Activated CD8-positive, alpha-beta memory T cell treated with anti-CD3 and anti-CD28 coated beads, Interleukin-2, amount 50 U/mL, for 24 hours (primary cell): ENCODE results near the gene RAB31.

Experiments
- DNase-seq: peaks from one replicate; pipeline ENCODE4 v3.0.0-alpha.2; 2020; ENCODE audit errors: extremely low read depth

RAB31 gene

DNA sequence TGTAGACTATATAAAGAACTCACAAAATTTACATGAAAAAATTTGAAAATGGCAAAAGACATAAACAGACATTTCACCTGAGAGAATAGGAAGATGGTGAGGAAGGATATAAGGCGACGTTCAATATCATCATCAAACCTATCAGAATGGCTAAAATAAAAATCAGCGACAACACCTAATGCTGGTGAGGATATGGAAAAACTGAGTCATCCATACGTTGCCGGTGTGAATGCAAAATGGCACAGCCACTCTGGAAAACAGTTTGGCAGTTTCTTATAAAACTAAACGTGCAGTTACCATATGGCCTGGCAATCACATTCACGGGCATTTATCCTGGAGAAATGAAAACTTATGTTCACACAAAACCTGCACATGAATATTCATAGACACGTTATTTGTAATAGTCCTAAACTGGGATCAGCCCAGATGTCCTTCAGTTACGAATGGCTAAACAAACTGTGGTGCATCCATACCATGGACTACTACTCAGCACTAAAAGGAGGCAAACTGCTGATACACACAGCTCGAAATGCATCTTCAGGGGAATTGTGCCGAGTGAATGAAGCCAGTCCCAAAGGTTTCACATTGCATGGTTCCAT is 114.6 kb downstream of the RAB31 start:
- DNase-seq = no peak

DNA sequence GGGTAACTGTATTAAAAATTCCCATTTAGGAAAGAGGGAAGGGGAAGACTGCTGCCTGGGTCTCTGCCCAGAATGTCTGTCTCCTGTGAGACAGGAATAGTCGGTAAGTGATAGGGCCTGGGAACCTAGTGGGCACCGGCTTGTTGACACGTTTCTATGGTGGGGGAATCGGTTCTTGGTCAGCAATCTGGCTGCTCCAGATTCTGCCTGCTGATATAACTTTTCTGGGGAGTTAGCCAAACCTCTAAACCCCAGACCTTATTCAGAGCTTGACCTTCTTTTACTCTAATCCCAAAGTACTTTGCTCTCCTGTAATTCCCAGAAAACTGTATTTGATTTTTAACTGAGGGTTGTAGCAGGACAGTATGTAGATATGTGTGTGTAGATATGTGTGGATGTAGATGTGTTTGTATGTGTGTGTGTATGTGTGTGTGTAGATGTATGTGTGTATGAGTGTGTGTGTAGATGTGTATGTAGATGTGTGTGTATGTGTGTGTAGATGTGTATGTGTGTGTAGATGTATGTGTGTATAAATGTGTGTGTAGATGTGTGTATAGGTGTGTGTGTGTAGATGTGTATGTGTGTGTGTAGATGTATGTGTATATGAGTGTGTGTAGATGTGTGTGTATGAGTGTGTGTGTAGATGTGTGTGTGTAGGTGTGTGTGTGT is 115.8 kb downstream of the RAB31 start:
- DNase-seq = no peak

DNA sequence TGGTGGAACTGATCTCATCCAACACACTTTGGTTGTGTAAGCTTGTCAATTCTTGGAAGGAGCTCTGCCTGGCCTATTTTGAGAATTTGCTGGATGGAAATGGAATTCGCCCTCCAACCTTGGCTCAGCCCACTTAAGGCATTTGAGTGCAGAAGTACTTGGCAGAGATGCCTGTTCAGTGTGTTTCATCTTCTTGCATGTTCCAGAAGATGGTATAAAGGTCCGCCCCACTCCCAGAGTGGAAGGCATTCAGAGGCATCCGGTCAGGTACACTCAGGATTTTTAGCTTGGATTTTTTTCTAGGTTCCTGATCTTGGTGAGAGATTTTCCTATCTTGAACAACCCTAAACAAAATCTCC is 116.4 kb downstream of the RAB31 start:
- DNase-seq = no peak

DNA sequence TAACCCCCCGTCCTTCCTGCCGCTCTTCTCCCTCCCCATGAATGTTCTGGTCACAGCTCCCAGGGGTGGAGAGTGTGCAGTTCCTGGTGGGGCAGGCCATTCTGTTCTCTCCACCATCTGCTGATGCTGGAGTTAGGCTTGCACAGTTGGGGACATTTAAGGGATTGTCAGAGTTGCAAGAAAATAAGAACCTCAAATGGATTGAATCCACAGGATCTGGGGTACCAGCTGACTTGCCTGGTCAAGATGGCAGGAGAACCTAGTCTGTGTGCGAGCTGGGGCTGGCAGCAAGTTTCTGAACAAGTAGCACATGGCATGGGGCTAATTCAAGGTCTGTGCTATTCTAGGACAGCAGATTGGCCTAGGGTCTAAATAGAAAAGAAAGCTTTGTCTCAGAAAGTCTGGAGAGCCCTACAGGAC is 116.9 kb downstream of the RAB31 start:
- DNase-seq = no peak

DNA sequence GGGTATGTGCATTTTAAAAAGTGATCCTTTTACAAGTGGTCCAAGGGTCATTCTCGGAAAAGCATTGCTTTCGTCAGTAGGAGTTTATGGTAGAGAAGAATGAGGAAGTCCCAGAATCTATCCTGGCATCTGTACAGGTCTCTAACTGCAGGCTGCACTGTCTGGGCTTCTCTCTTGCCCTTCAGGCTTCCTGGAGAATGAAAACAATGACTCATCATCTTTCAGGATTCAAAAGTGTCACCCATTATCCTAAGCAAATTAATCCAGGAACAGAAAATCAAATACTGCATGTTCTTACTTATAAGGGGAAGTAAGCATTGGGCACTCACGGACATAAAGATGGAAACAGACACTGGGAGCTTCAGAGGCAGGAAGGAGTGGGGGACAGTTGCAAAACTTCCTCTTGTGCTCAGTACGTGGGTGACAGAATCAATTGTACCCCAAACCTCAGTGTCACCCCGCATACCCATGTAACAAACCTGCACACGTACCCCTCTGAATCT is 117.5 kb downstream of the RAB31 start:
- no peak for DNase-seq

DNA sequence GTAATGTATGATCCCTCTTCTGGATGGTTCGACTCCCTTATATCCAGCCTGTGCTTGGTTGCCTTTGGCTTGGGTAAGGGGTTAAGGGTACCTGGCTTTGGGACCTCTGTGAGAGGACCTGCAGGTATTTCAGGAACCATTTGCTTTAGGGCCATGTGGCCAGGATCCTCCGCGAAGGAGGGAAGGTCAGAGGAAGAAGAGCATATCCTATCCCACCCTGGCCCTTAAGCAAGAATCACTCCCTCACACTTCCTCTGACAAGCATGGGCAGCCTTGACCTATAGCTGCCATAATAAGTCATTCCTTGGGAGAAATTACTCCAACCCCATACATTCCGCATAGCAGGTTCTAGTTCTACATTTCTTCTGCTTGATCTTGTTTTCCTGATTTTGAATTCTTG is 118.6 kb downstream of the RAB31 start:
- no peak for DNase-seq

DNA sequence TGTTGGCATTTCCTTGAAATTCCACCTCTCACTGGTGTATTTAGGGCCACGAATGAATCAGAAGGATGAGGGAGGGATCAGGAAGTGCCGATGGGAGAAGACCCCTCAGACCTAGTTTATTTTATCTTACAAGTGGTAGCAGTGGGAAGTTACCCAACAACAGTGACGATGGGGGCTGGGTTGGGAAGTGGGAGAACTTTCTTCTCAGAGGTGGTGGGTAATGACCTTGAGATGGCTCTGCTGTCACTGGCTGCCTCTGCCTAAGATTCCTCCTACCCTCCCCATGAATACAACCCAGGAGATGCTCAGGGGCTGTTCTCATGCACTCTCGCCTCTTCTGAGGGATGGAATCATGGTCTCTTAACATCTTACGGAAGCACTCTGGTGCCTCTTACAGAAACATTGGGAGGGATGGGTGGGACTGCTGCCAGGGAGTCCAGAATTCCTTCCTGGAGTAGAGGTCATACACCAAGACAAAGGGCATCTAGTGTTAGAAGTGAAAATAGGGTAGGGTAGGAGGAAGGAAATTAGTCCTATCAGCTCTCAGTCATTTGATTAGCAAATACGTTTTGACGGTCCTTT is 119.2 kb downstream of the RAB31 start:
- DNase-seq = no peak

DNA sequence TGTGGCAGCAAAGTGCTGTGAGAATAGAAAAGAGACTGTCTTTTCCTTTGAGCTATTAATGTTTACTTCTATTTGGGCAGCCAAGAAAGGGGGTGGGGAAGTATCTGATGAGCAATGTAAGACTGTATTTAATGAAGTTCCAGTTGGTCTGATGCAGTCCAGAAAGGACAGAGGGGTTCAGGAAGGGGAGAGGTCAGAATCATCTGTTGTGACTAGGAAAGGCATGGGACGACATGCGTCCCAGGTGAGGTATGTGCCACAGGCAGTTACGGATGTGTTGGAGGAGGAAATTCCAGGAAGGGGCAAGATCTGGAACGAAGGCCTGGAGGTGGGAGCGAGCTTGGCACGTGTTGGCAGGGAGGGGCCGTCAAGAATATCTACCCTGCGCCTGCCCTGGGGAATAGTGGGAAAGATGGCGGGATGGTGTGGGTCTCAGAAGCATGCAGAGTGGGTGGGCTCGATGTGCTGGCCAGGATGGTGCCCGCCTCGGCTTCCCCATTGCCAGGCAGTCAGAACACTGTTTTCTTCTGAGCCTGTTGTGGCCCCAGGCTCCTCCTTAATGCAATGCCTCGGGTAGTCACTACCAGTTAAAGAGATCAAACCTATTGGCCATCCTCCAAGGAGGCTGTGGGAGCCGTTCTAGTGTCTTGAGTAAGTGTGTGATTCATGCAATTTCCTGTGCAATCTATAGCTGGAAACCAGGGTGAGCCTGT is 119.8 kb downstream of the RAB31 start:
- DNase-seq = no peak

DNA sequence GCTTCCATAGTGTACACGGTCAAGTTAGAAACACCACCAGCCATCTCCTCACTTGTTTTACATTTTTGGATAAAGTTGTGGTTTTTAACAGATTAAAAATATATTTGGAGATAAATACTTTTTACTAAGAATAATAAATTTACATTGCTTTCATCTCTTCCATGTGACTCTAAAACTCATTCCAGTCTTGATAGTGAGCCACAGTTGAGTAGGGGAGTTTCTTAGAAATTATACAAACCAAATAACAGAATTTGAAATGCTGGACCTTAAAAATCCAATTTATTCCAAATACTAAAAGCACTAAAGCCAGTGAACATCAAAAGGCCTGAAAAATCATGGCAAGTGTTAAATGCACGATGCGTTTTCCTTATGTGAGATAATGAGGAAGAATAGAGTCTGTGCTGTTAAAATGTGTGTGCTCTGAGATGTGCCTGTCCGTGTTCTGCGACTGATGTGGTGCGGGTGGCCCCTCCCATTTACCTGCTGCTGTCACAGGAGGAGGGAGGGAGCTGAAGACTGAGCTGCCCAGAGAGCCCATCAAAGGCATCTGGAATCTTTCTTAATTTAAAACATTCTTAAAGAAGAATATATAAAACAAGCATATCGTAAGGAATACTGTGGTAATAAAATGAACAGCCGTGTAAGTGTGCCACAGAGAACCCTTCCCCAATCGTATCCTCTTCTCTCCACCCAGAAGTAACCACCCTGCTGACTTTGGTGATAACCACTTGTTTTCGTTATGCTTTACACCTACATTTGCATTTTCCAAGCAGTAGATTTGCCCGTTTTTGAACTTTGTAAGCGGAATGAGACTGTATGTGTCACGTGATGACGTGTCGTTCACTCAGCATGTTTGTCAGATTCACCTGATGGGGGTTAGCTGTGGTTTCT is 120.7 kb downstream of the RAB31 start:
- DNase-seq = no peak

DNA sequence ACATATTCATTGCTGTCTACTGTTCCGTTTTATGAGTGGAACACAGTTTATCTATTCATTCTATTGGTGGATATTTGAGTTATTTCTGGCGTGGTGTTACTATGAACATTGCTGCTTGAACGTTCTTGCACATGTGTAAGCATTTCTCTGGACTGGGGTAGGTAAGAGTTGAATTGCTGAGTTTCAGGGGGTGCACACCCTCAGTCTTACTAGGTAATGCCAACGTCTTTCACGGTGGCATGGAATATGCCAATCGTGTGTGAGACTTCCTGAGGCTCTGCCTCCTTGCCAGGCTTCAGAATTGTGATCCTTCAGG is 121.3 kb downstream of the RAB31 start:
- DNase-seq = no peak

DNA sequence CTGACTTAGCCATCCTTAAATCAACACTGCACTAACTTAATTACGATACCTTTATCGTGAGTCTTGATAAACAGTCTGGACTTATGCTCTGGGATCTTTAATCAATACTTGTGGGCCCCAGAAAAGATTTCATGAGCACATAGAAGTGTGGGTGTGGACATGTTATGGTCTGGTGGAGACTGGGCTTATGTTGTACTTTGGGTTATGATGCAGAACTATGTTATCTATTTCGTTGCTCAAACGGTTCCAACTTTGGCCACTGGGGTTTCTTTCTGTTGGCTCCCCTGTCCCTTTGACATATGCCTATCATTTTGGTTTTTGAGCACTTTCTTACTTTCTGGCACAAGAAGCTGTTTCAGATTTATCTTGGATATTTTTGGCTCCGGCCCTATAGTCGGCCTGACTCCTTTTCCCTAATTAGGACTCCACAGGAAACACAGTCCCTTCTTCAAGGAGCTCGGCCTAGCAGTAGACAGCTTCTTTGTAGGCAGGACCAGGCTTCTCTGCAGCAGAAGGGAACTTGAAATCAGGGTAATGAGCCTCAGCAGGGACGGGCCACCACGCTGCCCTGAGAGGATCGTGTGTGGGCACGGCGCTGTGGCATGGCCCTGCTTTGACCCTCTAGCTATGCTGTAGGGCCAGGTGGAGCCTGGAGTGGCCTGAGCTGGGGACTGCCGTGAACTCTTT is 123.1 kb downstream of the RAB31 start:
- DNase-seq = no peak

DNA sequence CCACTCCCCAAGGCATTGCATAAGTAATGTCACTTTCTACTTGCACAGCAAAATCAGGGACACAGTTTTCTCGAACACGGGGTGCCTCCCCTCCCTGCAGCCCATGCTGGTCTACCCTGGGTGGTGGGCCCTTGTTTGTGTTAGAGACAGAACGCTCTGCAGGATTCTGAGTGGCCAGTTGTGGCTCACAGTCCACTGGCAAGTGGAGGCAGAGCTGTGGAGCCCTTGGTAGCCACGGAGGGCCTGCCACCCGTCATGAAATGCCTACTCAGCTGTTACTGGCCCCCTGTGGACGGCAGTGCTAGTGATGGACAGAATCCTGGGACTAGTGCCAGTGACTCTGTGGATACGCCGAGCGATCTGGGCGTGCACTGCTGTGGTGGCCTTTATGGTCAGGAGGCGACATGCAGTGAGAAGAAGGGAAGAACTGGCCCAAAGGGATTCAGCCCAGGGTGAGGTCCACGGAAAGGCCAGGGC is 123.7 kb downstream of the RAB31 start:
- DNase-seq = no peak

DNA sequence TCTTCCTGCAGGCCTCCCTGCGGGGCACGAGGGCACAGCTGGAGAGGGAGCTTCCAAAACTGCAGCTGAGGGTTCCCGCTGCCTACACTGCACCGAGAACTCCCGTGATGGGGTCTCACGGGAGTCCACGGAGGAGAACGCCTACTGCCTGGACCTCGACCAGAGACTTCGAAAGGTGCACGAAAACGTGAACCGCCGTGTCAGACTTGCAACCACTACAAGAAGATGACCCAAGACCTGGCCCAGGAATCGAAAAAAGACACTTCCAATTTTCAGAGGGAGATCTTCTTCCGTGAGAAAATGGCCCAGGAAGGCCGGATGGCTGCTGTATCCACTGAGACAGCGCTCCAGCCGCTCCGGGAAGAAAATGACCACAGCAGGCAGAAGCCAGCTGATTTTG is 124.8 kb downstream of the RAB31 start:
- no peak for DNase-seq

DNA sequence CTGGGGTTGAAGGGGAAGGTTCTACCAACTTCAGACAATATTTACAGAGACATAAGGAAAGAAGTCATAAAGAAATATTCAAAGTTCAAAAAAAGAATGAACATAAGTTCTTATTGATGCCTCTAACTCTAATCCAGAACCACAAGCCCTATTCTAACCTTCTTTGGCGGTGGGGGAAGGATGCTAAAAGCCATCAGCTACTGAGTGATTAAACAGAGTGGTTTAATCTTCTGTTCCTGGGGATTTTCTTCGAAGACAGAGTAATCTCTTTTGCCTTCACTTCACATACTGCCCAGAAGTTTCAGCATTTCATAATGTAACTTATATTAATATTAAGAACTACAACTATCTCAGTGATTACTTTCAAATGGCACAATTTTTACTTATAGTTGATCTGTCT is 126.5 kb downstream of the RAB31 start:
- no peak for DNase-seq

DNA sequence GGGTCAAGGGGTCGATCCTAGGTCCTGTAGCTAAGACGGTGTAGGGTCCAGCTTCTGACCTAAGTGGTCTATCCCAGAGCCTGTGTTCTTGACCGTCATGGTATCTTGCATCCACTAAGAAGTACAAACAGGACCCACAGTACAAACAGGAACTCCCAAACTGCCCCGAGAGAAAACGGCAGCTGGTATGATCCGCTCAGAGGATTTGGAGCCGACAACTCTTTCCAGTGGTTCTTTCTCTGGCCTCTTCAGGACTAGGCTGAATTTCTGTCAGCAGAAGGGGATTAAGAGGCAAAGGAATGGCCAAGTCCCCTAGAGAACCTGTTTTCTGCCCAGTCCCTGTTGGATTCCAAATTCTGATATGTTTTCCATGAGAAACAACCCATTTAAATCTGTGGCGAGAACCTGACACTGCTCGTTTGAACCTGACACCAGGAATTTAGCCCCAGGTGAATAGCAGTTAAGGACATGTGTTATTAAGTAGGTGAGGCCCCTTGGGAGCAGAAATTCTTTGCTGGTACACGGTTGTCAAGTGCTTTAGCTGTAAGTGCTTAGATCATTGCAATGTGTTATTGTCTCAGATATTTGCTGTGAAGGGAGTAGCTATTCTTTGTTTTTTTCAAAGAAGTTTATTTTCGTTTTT is 127.1 kb downstream of the RAB31 start:
- no peak for DNase-seq

DNA sequence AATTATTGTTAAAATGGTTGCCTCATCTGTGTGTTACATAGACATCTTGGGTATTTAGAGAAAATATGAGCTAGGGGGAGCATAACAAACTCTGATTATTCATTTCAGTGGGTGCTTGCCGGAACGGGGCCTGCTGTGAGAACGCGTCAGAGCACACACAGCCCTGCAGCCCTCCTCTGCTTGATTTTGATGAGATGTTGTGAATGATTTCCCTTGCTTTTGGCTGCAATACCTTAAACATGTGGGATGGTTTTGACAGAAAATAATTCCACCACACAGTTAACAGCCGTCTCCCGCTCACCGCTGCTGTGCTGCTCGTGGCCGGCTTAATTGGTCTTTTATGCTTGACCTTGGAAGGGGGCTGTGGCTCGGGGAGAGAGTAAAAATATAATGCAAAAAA is 127.7 kb downstream of the RAB31 start:
- DNase-seq = no peak

DNA sequence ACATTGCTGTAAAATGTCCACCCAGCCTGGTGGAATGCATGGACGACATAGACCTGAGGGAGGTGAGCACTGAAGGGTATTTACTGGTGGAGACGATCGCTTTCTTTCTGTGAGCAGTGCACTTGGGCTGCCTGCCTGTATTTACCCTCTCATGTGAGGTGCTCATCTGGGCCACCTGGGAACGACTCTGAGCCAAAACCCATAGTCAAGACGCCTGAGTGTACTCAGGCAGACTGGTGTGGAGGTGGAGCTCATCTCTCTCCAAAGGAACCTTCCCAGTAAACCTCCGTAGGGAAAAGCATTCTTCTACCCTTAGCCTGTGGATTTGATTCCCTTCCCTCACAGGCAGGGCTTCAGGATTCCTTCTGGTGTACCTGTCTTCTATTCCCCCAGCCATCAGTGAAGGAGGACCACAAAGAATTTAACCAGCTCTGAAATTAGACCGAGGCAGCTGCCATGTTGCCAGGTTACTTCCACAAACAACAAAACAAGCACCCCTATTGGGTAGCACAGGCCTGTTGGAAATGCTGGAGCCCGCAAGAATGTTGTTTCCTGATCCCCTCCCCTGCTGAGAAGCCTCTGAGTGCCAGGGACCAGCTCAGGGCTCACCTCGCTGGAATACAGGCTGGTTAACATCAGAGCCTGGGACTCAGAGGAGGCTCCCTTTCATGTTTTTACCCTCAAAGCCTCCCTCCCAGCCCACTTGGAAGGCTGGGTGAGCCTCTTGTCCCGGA is 130.2 kb downstream of the RAB31 start:
- DNase-seq = no peak

DNA sequence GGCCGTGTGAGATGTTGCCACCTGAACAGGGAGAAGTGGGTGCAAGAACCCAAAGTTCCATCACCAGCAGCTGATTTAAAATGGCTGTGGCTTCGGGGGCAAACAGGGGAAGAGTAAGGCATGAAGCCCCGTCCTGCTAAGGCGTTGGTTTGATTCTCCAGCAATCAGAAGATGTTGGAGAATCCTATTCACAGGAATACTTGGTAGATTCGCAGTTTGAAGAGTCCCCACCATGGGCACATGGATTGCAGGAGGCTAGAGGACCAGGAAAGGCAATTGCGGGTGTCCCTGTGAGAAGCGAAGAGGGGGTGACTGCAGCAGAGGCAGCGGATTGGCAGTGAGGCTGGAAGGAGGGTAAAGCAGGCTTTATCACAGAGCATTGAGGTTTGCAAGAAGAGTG is 131.1 kb downstream of the RAB31 start:
- no peak for DNase-seq

DNA sequence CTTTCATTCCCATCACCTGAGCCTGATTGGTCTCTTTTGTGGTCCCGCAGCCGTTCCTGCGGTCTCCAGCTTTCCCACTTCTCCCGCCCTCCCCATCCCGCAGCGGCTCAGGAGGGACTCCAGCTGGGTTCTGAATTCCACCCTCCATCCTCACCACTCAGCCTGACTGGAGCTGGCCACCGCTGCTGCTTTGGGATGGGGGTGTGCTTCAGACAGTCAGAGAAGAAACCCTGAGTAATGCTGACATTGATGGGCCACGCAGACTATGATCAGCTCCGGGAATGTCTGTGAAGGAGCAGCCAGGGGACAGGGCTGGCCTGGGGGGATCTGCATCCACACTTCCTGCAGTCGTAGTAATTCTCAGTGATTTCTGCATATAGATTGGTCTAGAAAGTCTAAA is 131.8 kb downstream of the RAB31 start:
- DNase-seq = no peak

DNA sequence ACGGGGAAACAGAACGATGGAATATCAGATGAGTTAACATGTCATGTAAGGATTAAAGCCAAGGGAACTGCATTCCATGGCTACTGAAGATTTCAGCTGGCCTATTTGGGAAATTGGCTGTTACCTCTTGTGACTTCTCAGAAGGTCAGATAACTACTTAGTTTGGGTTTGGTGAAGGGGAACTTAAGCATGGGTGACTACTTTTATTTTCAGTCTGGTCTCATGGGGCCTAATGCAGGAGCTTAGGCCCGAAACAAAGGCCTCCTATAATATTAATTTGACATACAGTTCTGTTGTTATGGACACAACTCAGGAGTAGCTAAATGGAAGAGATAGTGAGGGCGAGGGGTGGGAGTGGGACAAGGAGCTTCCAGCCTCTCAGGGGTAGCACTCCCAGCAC is 133.7 kb downstream of the RAB31 start:
- no peak for DNase-seq
